ENCODE data around the gene TPRA1.
"Not testable (repeated sequence)": the region's sequence is repeated elsewhere in the genome, so short reads cannot be mapped to it uniquely, and the experiment has no call there.

TPRA1 gene

DNA sequence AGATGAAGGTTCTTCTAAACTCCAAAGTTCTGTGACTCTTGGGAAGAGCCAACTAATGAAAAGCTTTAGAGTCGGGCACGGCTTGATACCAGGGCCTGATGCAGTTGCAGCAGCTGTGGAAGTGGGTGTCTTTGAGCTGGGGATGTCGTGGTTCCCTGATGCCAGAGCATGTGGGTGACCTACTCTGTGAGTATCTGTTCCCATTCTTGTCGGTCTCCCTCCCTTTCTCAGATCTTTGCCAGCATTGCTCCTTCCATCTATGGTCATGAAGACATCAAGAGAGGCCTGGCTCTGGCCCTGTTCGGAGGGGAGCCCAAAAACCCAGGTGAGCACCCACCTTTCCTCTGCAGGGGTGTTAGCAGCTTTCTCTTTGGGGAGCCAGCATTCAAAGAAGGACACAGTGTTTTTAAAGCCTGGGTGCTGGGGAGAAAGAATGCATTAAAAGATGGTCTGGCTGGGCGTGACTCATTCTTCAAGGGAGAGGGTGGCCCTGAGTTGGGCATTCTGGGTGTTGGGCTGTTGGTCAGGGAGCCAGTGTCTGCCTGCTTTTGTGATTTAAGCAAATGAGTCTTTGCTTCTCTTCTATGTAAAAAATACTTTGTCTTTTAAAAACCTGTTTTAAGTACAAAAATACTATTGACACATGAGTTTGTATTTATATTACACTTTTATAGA is 25.2 kb upstream of the TPRA1 start:
- no peak for DNase-seq

DNA sequence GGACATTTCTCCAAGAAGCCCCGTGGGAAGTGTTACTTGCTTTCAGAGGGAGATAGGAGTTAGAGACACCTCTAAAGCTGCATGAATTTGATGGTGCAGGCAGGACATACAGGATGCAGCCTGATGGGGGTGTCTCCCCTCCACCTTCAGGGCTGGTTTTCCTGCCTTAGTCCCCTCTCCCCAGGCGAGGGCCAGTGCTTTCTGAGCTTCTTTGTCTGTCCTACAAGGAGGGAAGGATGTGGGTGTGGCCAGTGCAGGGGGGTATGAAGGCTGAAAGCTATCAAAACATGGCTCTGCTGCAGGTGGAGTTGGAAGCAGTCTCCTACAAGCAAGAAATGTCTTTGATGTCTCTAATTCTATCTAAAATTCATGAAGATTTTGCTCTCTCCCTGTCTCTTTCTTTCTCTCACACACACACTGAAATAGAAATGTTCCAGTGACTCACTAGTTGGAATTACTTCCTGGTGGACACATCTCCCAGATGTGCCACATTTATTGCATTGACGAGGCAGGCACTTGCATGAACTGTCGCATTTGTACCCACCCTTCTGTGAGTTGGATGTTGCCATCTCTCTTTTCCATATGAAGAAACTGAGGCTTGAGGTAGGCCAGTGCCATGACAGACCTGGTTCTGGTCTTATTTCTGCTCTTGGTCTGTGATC is 24.5 kb upstream of the TPRA1 start:
- no peak for DNase-seq

DNA sequence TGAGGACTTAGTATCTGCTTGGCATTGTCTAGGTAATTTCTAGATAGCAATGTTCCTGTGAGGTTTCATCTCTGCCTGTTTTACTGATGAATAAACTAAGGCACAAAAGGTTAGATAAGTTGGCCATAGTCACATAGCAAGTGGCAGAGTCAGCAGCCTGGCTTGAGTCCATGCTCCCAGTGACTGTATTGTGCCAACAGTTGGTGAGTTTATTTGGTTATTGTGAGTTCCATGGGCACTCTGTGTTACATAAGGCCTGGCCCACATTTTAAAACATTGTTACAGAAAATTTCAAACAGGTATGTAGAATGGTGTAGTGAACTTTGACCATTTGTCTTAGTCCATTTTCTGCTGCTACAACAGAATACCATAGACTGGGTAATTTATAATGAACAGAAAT is 22.9 kb upstream of the TPRA1 start:
- DNase-seq = no peak

DNA sequence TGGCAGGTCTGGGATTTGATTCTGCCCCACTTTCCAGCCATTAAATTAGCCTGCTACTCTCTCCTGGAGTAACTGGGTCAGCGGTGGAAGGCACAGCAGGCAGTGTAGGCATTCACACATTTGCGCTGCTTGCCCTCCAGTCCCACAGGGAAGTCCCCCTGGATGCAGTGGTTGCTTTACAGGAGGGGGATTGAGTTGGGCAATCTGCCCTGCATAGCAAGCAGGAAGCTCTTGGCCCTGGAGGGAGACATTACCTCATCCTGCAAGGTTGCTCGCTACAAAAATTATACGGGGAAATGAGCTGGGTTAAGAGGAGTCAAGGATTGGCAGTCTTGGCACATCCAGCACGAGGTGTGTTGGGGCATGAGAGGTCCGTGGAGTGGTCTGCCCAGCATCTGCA is 22.4 kb upstream of the TPRA1 start:
- DNase-seq = no peak

DNA sequence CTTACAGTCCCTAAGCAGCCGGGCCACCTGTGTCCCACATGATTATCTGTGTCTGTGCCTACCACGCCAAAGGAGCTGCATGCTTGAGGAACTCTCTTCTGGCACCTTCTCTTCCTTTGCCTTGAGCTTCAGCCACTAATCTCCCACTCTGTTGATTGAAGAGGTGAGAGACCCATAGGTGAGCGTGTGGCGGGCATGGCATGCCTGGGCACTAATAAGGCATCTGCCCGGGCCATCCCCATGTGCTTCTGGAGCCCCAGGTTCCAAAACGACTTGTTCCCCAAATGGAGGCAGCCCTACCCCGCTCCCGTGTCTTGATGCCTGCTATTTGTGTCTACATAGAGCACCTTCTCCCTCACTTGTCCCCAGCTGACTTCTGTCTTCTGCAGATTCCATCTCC is 20.7 kb upstream of the TPRA1 start:
- no peak for DNase-seq

DNA sequence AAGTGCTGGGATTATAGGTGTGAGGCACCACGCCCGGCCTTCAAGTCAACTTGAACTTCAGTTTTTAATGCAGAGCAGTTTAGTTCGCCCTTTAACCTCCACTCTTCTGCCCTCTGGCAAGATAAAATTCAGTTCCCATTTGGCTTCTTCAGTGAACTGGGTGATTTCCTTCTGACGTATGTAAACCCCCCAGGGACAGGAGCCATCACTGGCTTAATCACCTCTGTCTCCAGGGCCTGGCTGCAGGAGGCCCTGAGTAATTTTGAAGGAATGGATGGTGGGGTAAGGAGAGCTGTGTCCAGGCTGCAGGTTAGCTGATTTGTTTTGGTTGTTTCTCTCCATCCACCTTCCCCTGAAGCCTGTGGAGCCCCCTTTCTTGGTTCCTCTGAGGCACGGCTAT is 19.6 kb upstream of the TPRA1 start:
- DNase-seq = no peak

DNA sequence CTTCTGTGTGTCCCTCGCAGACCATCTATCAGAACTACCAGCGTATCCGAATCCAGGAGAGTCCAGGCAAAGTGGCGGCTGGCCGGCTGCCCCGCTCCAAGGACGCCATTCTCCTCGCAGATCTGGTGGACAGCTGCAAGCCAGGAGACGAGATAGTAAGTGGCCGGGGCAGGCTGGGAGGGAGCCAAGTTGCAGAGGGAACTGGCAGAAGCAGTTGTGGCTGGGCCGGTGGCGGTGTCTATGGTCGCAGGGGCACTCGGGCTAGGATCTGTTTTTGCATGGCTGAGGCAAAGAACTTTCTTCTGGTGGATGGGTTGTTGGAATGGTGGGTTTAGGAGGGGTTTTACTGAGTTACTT is 17.8 kb upstream of the TPRA1 start:
- no peak for DNase-seq

DNA sequence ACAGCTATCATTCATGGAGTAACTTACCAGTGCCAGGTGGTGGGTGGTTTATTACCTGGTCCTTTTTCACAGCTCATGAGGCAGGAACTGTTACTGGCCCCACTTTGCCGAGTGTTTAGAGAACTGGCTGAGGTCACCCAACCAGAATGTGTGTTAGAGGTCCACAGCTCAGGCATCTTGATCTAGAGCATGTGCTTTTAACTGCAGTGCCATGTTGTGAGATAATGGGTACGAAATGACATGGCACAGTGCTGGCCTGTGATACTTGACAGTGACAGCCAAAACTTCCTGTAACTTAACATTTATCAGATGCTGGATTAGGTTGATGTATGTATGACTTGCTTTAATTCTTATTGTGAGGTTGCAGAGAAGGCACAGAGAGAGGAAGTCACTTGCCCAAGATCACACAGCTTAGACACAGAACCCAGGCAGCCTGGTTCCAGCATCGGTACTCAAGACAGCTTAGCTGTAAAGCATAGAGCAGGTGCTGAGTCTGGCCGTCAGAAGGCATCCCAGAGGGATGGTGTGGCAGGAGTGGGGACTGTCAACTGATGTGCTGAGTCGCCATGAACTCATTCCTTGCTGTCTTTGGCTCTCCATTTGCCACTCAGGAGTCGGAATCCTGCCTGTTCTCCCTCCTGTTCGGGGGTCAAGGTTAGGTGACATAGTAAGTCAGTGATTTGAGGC is 17.3 kb upstream of the TPRA1 start:
- DNase-seq = no peak

DNA sequence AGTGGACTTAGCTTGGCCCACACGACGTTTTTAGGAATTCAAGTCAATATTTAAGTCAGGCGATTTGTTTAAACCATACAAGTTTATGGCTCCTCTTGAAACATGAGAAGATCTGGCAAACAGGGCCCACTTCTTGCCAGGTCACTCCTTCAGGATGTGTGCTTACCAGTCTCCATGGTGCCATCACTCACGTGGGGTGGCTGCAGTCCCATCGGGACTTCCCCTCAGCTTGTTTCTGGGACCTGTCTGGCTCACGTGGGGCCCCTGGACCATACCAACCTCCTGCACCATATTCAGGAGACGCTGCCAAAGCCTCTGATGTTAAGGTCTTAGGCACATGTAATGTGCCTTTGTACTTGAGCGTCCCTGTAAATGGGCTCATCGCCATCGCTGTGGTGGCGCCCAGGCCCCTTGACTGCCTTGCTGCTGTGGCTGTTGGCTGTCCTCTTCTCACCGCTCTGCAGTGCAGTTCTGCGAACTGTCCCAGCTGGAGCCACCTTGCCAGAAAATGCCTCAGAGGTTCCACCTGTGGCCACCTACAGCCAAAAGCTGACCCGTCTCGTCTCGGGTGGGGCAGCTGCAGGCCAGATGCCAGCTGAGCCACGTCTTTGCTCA is 16.6 kb upstream of the TPRA1 start:
- DNase-seq = no peak

DNA sequence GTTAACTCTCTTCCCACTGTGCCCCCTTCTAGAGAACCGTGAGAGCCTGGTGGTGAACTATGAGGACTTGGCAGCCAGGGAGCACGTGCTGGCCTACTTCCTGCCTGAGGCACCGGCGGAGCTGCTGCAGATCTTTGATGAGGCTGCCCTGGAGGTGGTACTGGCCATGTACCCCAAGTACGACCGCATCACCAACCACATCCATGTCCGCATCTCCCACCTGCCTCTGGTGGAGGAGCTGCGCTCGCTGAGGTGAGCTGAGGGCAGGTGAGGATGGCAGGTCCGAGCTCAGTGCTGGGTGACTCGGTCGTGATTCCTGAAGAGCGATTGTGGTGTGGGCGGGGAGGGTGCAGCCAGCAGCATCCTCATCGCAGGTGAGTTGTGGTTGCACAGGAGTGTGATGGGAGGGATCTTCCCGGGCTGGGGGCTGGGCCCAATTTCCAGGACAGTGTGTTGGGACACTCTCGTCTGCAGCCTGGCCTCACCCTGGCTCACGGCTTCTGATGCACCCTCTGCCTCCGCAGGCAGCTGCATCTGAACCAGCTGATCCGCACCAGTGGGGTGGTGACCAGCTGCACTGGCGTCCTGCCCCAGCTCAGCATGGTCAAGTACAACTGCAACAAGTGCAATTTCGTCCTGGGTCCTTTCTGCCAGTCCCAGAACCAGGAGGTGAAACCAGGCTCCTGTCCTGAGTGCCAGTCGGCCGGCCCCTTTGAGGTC is 15.7 kb upstream of the TPRA1 start:
- no peak for DNase-seq

DNA sequence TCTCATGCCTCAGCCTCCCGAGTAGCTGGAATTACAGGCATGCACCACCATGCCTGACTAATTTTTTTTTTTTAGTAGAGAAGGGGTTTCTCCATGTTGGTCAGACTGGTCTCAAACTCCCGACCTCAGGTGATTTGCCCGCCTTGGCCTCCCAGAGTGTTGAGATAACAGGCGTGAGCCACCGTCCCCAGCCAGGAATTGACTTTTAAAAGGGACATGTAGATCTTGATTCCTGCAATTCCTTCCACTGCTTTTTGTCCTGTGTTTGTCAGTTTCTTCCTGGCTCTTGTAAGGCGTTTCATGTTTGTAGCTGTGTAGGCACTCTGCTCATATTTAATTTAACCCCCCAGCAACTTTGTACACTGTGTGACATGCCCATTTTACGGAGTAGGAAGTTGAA is 15.0 kb upstream of the TPRA1 start:
- not testable (repeated sequence) for DNase-seq

DNA sequence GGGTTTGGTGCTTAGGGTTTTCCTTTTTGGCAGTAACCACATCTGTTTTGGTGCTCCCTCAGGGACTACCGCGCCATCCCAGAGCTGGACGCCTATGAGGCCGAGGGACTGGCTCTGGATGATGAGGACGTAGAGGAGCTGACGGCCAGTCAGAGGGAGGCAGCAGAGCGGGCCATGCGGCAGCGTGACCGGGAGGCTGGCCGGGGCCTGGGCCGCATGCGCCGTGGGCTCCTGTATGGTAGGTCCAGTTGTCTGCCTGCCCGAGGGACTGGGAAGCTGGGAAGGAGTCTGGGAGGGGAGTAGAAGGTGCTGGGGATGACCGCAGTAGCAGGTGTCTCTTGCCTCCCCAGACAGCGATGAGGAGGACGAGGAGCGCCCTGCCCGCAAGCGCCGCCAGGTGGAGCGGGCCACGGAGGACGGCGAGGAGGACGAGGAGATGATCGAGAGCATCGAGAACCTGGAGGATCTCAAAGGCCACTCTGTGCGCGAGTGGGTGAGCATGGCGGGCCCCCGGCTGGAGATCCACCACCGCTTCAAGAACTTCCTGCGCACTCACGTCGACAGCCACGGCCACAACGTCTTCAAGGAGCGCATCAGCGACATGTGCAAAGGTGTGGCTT is 14.1 kb upstream of the TPRA1 start:
- DNase-seq = no peak

DNA sequence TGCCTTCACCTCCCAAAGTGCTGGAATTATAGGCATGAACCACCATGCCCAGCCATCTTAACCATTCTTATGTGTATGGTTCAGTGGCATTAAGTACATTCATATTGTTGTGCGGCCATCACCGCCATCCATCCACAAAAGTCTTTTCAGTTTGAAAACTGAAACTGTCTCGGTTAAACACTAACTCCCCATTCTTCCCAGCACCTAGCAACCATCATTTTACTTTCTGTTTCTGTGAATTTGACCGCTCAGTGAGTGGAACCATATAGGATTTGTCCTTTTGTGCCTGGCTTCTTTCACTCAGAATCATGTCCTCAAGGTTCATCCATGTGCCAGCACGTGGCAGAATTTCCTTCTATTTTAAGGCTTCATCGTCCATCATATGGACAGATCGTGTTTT is 13.5 kb upstream of the TPRA1 start:
- no peak for DNase-seq

DNA sequence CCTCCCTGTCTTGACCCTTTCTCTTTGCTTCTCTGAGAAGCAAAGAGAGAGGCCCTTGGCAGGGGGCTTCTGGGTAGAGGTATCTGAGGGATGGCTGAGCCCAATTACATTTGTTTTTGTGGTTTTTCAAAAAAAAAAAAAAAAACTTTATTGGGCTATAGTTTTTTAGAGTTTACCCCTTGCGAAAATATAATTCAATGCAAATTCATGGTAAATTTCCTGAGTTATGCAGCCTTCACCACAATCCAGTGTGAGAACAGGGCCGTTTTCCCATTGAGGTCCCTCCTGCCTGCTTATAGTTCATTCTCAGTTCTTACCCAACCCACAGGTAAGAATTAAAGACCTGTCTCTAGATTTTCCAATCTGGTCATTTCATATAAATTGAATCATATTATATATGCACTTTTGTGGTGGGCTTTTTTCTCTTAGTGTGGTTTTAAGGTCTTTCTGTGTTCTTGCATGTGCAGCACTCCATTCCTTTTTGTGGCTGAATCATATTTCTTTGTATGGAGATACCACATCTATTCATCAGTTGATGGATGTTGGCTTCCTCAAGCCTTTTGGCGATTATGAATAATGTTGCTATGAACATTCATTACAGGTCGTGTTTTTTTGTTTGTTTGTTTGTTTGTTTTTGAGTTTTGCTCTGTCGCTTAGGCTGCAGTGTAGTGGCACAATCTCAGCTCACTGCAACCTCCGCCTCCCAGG is 10.4 kb upstream of the TPRA1 start:
- DNase-seq = no peak

DNA sequence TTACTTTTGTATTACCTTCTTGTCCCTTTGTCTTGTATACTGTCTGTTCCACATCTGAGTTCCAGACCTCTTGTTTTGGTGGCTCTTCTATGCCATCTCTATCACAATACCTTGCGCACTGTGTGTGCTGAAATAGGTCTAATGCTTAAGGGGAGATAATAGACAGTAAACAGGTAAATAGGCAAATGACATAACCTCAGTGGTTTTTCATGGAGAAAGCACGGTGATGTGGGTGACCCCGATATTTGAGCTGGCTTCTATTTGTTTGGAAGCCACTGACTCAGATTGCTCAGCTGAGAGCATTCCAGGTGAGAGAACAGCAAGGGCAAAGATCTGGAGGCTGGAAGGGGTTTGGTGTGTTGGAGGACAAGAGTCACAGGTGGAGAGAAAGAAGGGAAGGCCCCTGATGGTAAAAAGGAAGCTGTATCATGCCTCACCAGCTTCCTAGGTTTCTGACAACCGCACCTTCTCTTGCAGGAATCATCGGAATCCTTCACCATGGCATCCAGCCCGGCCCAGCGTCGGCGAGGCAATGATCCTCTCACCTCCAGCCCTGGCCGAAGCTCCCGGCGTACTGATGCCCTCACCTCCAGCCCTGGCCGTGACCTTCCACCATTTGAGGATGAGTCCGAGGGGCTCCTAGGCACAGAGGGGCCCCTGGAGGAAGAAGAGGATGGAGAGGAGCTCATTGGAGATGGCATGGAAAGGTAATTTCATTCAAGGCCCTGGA is 8.5 kb upstream of the TPRA1 start:
- no peak for DNase-seq

DNA sequence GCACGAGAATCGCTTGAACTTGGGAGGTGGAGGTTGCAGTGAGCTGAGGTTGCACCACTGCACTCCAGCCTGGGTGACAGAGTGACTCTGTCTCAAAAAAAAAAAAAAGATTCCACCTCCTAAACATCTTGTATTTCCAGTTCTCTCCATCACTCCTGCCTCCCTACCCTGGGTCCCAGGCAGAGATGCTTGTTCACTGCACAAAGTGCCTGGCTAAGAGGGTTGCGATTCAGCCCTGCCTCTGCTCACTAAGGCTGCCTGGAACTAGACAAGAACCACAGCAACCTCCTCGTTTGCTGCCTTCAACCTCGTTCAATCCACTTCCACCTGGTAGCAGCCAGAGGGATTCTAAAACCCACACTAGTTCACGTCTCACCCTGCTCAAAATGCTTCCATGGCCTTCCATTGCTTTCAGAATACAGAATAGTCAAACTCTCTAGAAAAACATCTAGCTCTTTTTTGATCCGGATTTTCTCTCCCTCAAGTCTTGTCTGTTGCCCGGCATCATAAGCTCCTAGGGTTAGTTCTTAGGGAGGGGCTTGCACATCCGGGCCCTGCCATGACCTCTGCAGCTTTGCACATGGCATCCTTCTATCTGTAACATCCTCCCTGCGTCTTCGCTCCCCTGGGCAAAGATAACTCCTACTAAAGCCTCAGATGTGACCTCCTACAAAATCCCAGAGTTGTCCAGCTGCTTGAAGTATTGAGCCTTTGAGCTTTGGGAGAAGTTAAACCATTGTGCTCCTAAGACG is 6.7 kb upstream of the TPRA1 start:
- no peak for DNase-seq

DNA sequence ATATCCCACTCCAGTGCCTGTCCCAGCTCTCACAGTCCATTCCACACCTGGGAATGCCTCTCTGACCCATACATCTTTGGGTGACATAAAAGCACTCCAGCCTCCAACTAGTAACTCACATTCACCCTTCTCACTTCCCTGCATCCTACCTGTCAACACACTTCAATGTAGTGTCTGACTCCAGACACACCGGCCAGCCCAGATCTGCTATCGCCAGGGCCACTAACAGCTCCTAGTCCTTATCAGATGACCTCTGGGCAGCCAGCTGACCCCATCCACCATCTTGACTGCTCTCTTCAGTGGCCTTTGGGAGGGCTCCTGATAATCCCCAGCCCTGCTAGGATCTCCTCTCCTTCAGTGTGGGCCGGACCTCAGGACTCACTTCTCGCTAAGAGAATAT is 4.8 kb upstream of the TPRA1 start:
- DNase-seq = no peak

DNA sequence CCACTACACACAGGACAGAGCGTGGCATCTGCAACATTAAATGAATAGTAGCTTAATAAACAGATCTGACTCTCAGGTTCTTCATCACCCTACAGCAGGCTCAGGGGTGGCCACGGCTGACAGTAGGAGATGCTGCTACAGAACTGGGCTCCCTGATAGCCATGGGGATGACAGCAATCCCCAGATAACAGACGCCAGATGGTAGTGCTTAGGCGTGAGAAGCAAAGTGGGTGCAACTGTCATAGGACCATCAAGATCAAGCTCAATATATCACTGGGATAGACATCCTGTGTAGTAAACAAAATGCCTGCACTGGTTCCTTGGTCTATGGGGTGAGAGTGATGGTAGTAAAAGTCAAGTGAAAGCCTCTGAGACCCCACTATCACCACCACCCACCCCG is 2.6 kb upstream of the TPRA1 start:
- DNase-seq = no peak

DNA sequence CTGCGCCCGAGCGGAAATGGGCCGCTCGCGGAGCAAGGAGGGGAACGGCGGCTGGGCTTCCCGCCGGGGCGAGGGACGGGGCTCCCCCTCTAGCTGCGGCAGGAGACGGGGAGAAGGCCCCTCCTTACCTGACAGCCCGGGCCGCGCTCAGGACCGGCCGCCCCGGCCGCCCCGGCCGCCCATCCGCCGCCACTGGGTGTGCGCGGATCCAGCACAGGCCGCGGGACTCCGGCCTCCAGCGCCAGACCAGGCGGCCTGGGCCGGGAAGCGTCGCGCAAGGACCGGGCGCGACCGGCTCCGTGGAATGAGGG is 296 bp downstream of the TPRA1 start:
- no peak for DNase-seq

DNA sequence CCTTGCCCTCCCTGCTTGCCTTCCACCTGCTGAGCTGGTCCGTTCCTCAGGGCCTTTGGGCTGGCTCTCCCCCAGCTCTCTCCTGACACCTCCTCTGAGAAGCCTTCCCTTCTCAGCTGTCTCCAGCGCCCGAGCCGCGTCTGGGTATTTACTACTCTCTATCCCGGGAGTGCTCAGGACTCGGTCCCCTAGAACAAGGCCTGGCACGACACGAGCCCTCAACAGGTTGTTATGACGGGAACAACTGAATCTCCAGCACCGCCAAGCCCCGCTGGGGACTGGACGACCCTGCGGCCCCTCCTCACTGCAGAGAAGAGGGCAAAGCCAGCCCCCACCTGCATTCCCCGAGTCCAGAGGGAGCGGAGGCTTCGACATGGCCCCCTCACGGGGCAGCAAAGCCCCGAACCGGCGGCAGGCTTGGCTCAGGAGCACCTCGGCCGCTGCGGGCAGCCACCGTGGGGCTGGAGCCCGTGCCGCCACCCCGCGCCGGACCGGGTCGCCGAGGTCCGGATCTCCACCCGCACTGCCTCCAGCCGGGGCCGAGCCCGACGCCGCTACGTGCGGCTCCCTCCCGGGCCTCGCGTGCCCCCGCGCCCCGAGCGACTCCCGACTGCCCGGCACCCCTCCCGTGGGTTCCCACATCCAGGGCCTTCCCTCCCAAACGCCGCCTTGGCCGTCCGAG is 792 bp downstream of the TPRA1 start:
- DNase-seq = no peak
